Nephron progenitor cell (in vitro differentiated cells): ENCODE measurements around the gene RASGEF1C.

ENCODE experiments used
- DNase-seq: peaks from one replicate; pipeline ENCODE4 v3.0.0; 2021
- H3K27ac Mint-ChIP-seq: 2 replicates; pipeline ENCODE4 v1.8.0; 2021; ENCODE audit warnings: mild to moderate bottlenecking, moderate library complexity, mixed read lengths
- H3K27me3 Mint-ChIP-seq: 2 replicates; pipeline ENCODE4 v1.8.0; 2021; ENCODE audit warnings: mild to moderate bottlenecking, low read depth, mixed read lengths; ENCODE audit not compliant: poor library complexity
- H3K36me3 Mint-ChIP-seq: 2 replicates; pipeline ENCODE4 v1.8.0; 2021; ENCODE audit warnings: low read depth, mixed read lengths
- H3K4me1 Mint-ChIP-seq: 2 replicates; pipeline ENCODE4 v1.8.0; 2021; ENCODE audit warnings: mixed read lengths
- H3K4me3 Mint-ChIP-seq: 2 replicates; pipeline ENCODE4 v1.8.0; 2021; ENCODE audit warnings: mild to moderate bottlenecking, moderate library complexity, mixed read lengths
- H3K9me3 Mint-ChIP-seq: 2 replicates; pipeline ENCODE4 v1.8.0; 2021; ENCODE audit warnings: mild to moderate bottlenecking, moderate library complexity, mixed read lengths
- CTCF ChIP-seq: fragments of 200-600 bp; sonication (generic); IDR thresholded peaks from 2 replicates; pipeline ENCODE4 v1.5.0; 2021; ENCODE audit warnings: antibody characterized with exemption

RASGEF1C gene

DNA sequence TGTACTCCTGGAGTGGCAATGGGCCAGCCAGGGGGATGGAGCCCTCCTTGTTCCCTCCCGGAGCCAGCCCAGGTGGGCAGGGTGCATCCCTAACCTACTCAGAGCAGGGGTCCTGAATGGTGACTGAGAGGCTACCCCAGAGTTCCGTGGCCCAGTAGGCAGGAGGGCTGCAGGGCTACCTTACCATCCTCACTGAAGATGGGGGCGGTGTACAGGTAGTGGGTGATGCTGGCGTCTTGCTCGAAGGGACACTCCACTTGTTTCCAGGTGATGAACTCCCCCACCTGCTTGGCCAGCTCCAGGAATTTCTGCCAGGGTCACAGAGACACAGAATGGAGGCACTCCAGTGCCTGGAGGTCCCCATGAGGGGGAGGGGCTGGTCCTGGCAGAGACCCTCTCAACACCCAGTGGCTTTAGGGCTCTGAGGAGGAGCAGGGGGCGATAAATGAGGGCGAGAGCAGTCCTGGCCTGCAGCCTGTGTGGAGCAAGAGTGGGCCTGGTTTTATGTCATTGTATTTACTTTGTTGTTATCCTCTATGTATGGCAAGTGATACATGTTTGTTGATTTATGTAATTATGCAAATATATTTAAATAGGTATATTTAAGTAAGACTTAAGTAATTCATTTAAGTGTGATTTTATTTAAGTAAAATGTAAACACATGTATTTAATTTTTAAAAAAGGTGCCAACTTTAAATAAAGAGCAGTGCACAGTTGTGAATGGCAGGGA is 97.6 kb downstream of the RASGEF1C start:
- no peak for DNase-seq
- TF ChIP-seq CTCF = no peak
- Mint-ChIP-seq H3K36me3 (peaks cover 13% of the 10 kb centered on the region), H3K27ac (no peak overlapping the region), H3K9me3 (peaks cover 21% of the 10 kb centered on the region), H3K4me3 (no peak overlapping the region), H3K4me1 (peaks cover 15% of the 10 kb centered on the region), H3K27me3 (peaks cover 10% of the 10 kb centered on the region)

GRCh38 chr5:180109920-180110319 is 99.1 kb downstream of the RASGEF1C start:
- H3K9me3 Mint-ChIP-seq = peaks cover 32% of the 10 kb centered on the region
- H3K4me1 Mint-ChIP-seq = peaks cover 5% of the 10 kb centered on the region
- H3K36me3 Mint-ChIP-seq = peaks cover 15% of the 10 kb centered on the region
- no peak for TF ChIP-seq CTCF
- DNase-seq = no peak
- H3K27me3 Mint-ChIP-seq = peaks cover 14% of the 10 kb centered on the region
- no peak overlapping the region for H3K4me3 Mint-ChIP-seq
- no peak overlapping the region for H3K27ac Mint-ChIP-seq

- Mint-ChIP-seq H3K27me3 (peaks cover 20% of the 10 kb centered on the region), H3K4me3 (no peak overlapping the region), H3K9me3 (peaks cover 46% of the 10 kb centered on the region), H3K36me3 (peaks cover 15% of the 10 kb centered on the region), H3K27ac (no peak overlapping the region), H3K4me1 (peaks cover 5% of the 10 kb centered on the region)
- TF ChIP-seq CTCF = no peak
- no peak for DNase-seq
Observed at GRCh38 chr5:180107005-180107404, 102.0 kb downstream of the RASGEF1C start.

DNA sequence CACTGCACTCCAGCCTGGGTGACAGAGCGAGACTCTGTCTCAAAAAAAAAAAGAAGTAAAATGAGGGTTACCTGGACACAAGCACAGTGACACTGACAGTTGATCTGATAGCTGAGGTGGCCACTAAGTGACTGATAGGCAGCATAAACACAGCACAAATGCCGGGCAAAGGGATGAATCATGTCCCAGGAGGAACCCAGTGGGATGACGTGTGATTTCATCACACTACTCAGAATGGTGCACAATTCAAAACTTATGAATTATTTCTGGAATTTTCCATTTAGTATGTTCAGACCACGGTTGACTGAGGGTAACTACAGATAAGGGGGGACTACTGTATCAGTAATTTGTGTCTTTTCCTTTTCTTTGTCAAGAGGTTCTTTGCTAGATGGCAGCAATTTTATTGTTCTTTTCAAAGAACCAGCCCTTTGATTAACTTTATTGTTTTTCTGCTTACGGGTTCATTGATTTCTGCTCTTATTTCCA is 103.1 kb downstream of the RASGEF1C start:
- no peak for TF ChIP-seq CTCF
- no peak overlapping the region for H3K27ac Mint-ChIP-seq
- H3K4me3 Mint-ChIP-seq = no peak overlapping the region
- peaks cover 46% of the 10 kb centered on the region for H3K9me3 Mint-ChIP-seq
- H3K4me1 Mint-ChIP-seq = peaks cover 5% of the 10 kb centered on the region
- DNase-seq = no peak
- H3K36me3 Mint-ChIP-seq = peaks cover 15% of the 10 kb centered on the region
- peaks cover 20% of the 10 kb centered on the region for H3K27me3 Mint-ChIP-seq

GRCh38 chr5:180104168-180104530 is 104.9 kb downstream of the RASGEF1C start:
- H3K36me3 Mint-ChIP-seq = peaks cover 15% of the 10 kb centered on the region
- peaks cover 20% of the 10 kb centered on the region for H3K27me3 Mint-ChIP-seq
- H3K4me3 Mint-ChIP-seq = no peak overlapping the region
- TF ChIP-seq CTCF = no peak
- H3K9me3 Mint-ChIP-seq = peaks cover 46% of the 10 kb centered on the region
- no peaks in the 10 kb centered on the region for H3K4me1 Mint-ChIP-seq
- DNase-seq = no peak
- no peak overlapping the region for H3K27ac Mint-ChIP-seq
